ENCODE results near the gene IGF2BP3. TPM values are rescaled to one million over a fixed set of nuclear protein-coding genes. Genes with fewer than 3 reads are reported as not detected.

The IGF2BP3 gene
- total RNA-seq, 2 experiments from 2014 or later, result 0.37 to 0.94 TPM

DNA sequence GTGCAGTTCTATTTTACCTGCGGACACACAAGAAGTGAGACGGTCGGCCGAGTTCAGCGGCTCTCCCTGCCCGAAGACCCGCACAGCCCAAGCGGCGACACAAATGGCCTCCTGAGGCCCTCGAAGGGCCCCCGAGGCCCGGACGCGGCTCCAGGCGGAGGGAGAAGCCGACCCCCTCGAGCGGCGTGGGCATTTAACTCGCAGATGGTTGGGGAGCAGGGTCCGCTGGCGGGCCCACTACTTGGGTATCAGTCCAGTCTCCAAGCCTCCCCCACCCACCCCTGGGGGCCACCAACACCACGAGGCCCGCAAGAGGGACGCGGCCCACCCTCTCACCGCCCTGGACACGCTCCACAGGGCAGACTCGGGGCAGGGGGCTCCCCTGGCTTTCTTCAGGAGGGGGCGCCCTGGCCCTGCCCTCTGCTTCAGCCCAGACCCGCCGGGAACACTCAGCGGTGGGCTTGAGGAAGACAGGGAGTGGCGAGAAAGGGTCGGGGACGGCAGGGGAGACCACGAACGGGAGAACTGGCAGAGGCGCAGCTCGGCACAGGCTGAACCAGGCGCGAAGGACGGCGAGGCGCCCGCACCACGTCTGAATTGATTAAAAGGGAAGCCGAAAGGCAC is 1.7 kb downstream of the IGF2BP3 start:
- peaks cover 80% of the 10 kb centered on the region for H3K27me3 Mint-ChIP-seq
- peaks cover 32% of the 10 kb centered on the region for H3K4me1 Mint-ChIP-seq
- POLR2A ChIA-PET, result interaction anchor here (0.6 to 2.3 kb wide), 2 partner anchors 71 to 88 kb away, joined by 4 to 6 read pairs; no protein-coding TSS in a partner anchor
- peaks cover 1% of the 10 kb centered on the region for H3K36me3 Mint-ChIP-seq
- H3K9me3 Mint-ChIP-seq, result no peaks in the 10 kb centered on the region
- peak; percentile 43 for DNase-seq
- H3K4me3 Mint-ChIP-seq, result peak overlapping the region; percentile 79
- no peak overlapping the region for H3K27ac Mint-ChIP-seq
- no peak for ATAC-seq (ENCODE audit: low read depth)

DNA sequence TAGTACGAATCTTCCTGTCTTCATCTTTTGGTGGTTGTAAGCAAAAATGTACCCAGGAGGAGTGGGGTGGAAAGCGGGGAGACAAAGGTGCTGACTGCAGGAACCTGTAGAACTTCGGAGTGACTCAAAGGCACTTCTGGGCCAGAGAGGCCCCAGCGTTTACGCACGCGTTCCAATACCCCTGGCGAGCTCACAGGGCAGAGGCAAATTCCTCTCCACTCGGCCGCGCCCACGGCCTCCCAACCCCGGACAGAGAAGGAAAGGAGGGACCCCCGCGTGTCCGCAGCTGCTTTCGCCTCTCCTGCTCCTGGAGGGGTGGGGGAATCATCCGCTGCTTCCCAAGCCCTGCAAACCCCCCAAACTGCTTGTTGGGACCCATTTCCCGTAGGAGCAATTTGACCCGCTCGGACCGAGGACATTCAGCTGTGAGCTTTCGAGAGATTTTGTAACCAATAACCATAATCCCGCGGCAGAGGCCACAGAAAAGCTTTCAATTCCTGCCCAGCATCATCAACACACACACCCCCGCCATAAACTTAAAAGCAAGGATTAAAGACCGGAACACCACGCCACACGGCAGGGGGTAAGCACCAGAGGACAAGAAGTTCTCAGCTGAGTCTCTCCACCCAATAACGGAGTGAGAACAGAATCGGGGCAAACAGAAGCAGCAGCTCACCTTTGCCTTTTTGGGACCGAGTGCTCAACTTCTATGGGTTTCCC is 2.3 kb downstream of the IGF2BP3 start:
- Mint-ChIP-seq H3K36me3 (peaks cover 1% of the 10 kb centered on the region), H3K27me3 (peaks cover 81% of the 10 kb centered on the region), H3K27ac (peak overlapping the region; percentile 56), H3K4me3 (peak overlapping the region; percentile 79), H3K4me1 (peaks cover 33% of the 10 kb centered on the region), H3K9me3 (no peaks in the 10 kb centered on the region)
- ATAC-seq (ENCODE audit: low read depth) (peak; percentile 24), DNase-seq (peak; percentile 36)
- POLR2A ChIA-PET, result interaction anchor here (0.6 kb wide), 1 partner anchor 88 kb away, joined by 4 read pairs; no protein-coding TSS in a partner anchor

DNA sequence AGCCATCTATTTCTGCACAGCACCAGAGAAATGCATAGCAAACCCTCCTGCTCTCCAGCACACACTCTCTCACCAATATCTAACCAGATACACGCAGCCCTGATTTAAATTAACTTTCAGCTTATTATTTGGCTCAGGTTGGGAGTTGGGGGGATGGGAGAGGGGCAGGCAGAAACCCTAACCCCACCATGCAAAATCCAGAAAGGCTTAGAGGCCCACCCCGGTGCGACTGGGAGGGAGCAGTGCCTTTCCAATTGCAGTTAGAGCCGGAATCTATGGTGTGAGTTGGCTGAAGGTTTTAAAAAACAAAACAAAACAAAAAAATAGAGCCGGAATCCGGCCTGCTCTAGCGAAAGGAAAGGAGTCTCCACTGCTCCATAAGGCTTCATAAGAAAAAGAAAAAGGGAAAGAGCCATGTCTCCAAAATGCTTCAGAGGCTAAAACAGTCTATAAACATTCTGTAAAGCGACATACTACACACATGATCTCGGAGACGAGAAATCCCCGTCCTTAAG is 2.9 kb downstream of the IGF2BP3 start:
- Mint-ChIP-seq H3K27me3 (peaks cover 80% of the 10 kb centered on the region), H3K27ac (no peak overlapping the region), H3K4me3 (peak overlapping the region; percentile 79), H3K4me1 (peaks cover 36% of the 10 kb centered on the region), H3K9me3 (no peaks in the 10 kb centered on the region), H3K36me3 (peaks cover 1% of the 10 kb centered on the region)
- POLR2A ChIA-PET, result no interaction called here
- DNase-seq (no peak), ATAC-seq (ENCODE audit: low read depth) (no peak)

DNA sequence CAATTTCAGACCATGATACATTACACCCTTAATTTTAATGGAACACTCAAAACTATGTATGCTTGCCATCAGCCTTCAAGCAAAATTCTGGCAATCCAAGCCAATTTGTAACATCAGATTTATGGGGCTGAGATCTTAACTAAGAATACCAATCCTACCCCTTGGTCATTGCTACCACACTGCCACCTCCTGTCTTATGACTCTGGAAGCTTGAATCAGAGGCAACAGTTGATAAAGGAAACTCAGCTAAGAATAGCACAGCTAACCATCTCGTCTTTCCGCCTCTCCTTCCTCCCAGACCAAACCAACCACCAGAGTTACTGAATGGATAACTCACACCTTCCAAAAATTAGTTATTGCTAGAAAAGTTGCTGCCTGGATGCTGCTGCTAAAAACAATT is 7.4 kb downstream of the IGF2BP3 start:
- Mint-ChIP-seq H3K4me3 (no peak overlapping the region), H3K4me1 (peaks cover 13% of the 10 kb centered on the region), H3K36me3 (peaks cover 2% of the 10 kb centered on the region), H3K27ac (no peak overlapping the region), H3K27me3 (peaks cover 79% of the 10 kb centered on the region), H3K9me3 (no peaks in the 10 kb centered on the region)
- no peak for ATAC-seq (ENCODE audit: low read depth)
- DNase-seq, result no peak
- POLR2A ChIA-PET, result interaction anchor here (1.0 kb wide), 1 partner anchor 68 kb away, joined by 3 read pairs; no protein-coding TSS in a partner anchor

DNA sequence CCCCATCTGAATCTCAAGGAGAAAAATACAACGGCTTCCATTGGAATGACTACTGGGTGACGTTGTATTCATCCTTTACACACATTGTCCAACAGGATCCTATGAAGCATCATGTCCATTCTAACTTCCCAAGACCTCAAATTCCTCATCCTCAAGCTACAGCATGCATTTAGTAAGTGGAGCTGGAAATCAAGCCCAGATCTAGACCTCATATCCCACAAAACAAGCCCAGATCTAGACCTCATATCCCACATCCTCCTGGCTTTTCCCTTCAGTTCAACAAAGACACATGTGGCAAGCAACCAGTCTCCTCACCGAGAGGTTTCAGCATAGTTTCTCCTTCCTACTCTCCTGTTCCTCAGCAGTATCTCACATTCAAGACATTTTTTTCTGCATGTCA is 12.2 kb downstream of the IGF2BP3 start:
- POLR2A ChIA-PET, result no interaction called here
- Mint-ChIP-seq H3K4me1 (peaks cover 4% of the 10 kb centered on the region), H3K27ac (no peak overlapping the region), H3K27me3 (peaks cover 67% of the 10 kb centered on the region), H3K36me3 (peaks cover 2% of the 10 kb centered on the region), H3K4me3 (no peak overlapping the region), H3K9me3 (no peaks in the 10 kb centered on the region)
- no peak for ATAC-seq (ENCODE audit: low read depth)
- no peak for DNase-seq

DNA sequence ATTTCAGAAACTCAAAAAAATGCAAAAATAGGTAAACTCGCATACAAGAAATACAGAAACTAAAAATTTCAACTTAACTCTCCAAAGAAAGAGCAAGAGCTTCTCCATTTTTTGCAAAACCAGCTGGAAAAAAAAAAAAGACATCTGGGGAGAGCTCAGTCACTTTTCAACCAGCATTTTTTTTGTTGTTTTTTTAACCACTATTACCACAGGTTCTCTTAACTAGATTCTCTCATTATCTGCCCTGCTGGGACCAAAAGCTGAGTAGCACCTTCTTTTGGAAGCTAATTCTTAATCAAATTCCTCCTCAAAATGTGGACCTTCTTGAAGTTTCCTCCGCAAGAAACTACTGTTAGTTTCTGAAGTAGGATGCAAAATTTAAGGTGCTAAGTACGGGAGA is 14.2 kb downstream of the IGF2BP3 start:
- H3K9me3 Mint-ChIP-seq, result no peaks in the 10 kb centered on the region
- no peak for DNase-seq
- H3K36me3 Mint-ChIP-seq, result peaks cover 1% of the 10 kb centered on the region
- no peaks in the 10 kb centered on the region for H3K4me1 Mint-ChIP-seq
- POLR2A ChIA-PET, result no interaction called here
- ATAC-seq (ENCODE audit: low read depth), result no peak
- peaks cover 49% of the 10 kb centered on the region for H3K27me3 Mint-ChIP-seq
- no peak overlapping the region for H3K27ac Mint-ChIP-seq
- no peak overlapping the region for H3K4me3 Mint-ChIP-seq

DNA sequence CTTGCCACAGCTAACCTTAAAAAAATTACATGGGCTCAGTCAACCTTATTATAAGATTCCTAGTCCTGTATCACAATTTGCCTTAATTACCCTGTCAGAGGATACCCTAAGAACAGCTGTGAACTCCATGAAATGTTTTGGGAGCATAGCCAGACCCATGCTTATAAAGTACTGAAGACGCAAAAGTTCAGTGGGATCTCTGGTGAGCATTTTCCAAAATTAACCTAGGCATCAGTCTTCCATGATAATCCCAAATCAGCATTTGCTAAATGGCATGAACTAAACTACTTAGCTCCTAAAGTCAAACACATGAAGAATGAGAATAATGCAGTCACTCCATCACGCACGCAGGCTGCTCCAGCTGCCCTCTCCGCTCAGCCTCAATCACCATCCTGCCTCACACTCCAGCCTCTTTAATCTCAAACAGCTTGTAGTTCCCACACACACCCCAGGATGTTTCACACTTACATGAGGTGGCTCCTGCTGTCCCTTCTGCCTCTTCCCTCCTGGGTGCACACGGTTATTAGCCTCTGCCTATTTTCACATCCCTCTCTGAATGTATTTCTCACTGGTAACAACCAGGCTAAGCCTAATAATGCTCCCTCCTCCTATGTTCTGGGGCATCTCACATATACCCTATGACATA is 15.3 kb downstream of the IGF2BP3 start:
- no peak overlapping the region for H3K4me3 Mint-ChIP-seq
- no peak overlapping the region for H3K27ac Mint-ChIP-seq
- H3K9me3 Mint-ChIP-seq, result no peaks in the 10 kb centered on the region
- DNase-seq (no peak), ATAC-seq (ENCODE audit: low read depth) (no peak)
- H3K36me3 Mint-ChIP-seq, result no peaks in the 10 kb centered on the region
- POLR2A ChIA-PET, result no interaction called here
- H3K4me1 Mint-ChIP-seq, result no peaks in the 10 kb centered on the region
- peaks cover 46% of the 10 kb centered on the region for H3K27me3 Mint-ChIP-seq

DNA sequence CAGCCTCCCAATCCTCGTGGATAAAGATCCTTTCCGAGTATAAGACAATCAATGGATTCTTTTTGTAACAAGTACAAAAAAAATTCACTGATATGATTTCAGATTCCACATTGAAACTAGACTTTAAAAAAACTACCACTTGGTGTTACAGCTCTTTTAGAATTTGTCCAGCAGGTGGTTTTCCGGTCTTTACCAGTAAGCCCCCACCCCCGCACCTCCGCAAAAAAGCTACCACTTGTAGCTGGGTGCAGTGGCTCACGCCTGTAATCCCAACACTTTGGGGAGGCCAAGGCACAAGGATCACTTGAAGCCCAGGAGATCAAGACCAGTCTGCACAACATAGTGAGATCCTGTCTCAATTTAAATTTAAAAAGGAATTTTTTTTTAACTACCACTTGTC is 19.8 kb downstream of the IGF2BP3 start:
- Mint-ChIP-seq H3K9me3 (no peaks in the 10 kb centered on the region), H3K4me1 (no peaks in the 10 kb centered on the region), H3K36me3 (no peaks in the 10 kb centered on the region), H3K27ac (no peak overlapping the region), H3K4me3 (no peak overlapping the region), H3K27me3 (peaks cover 43% of the 10 kb centered on the region)
- no peak for DNase-seq
- POLR2A ChIA-PET, result no interaction called here
- ATAC-seq (ENCODE audit: low read depth), result no peak

DNA sequence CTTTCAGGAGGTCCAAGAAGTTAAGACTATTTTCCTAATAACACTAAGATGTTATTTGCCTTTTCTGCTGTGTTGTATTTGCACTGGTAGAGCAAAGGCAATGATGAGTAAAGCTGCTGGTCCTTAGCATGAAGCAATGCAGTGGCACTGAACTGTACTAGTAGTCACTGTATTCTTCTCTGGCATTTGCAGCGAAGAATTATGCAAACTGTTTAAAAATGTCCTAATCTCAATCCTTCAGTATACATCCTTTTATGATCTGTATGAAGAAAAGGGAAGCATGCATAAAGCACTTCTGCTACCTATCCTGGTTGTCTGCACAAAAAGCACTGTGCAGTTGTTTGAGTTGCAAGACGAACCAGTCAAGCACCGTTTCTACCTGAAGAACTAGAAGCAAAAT is 20.4 kb downstream of the IGF2BP3 start:
- Mint-ChIP-seq H3K27ac (no peak overlapping the region), H3K27me3 (peaks cover 38% of the 10 kb centered on the region), H3K36me3 (no peaks in the 10 kb centered on the region), H3K4me3 (no peak overlapping the region), H3K4me1 (no peaks in the 10 kb centered on the region), H3K9me3 (no peaks in the 10 kb centered on the region)
- POLR2A ChIA-PET, result no interaction called here
- ATAC-seq (ENCODE audit: low read depth) (no peak), DNase-seq (no peak)

DNA sequence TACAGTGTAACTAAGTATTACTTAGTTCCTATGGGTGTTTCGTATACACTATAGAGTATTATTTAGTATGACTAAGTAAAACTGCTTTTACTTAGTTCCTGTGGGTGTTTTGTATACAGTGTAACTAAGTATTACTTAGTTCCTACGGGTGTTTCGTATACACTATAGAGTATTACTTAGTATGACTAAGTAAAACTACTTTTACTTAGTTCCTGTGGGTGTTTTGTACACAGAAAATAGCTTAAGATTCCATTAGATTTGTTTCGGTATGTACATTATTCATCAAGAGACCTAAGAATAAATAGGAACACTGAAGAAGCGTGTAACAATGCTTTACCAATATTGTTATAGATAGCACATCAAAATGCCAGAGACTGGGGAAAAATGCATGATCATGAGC is 25.0 kb downstream of the IGF2BP3 start:
- Mint-ChIP-seq H3K4me1 (no peaks in the 10 kb centered on the region), H3K27ac (no peak overlapping the region), H3K27me3 (peaks cover 33% of the 10 kb centered on the region), H3K36me3 (no peaks in the 10 kb centered on the region), H3K9me3 (no peaks in the 10 kb centered on the region), H3K4me3 (no peak overlapping the region)
- POLR2A ChIA-PET, result no interaction called here
- ATAC-seq (ENCODE audit: low read depth) (no peak), DNase-seq (no peak)

DNA sequence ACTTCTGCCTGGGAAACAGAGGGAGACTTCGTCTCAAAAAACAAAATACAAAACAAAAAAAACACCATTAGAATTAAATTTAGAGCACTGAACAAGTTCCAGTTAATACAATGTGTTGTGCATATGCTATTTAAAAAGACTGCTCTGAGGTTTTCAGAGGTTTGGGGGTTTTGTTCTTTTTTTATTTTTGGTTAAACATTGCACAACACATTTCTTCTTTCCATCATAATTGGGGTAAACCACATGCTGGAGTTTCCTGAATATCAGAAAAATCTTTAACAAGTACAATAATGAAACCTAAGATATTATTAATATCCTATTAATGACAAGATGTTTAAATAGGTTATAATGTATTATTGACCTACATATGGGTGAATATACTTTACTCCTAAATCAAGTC is 26.3 kb downstream of the IGF2BP3 start:
- H3K4me1 Mint-ChIP-seq, result no peaks in the 10 kb centered on the region
- POLR2A ChIA-PET, result interaction anchor here (0.6 kb wide), 1 partner anchor 982 kb away, joined by 3 read pairs; no protein-coding TSS in a partner anchor
- no peaks in the 10 kb centered on the region for H3K9me3 Mint-ChIP-seq
- H3K4me3 Mint-ChIP-seq, result no peak overlapping the region
- H3K36me3 Mint-ChIP-seq, result no peaks in the 10 kb centered on the region
- H3K27ac Mint-ChIP-seq, result no peak overlapping the region
- no peak for ATAC-seq (ENCODE audit: low read depth)
- H3K27me3 Mint-ChIP-seq, result peaks cover 27% of the 10 kb centered on the region
- DNase-seq, result no peak

DNA sequence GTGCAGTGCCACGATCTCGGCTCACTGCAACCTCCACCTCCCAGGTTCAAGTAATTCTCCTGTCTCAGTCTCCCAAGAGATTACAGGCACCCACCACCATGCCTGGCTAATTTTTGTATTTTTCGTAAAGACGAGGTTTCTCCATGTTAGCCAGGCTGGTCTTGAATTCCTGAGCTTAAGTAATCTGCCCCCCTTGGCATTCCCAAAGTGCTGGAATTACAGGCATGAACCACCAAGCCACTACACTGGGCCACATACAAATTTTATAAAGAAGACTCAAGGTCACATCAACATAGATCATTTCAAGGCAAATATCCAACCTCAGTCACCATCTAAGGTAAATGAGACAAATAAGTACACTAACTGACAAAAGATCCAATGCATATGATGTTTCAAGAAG is 32.1 kb downstream of the IGF2BP3 start:
- Mint-ChIP-seq H3K9me3 (no peaks in the 10 kb centered on the region), H3K27me3 (peaks cover 18% of the 10 kb centered on the region), H3K4me1 (no peaks in the 10 kb centered on the region), H3K4me3 (no peak overlapping the region), H3K27ac (no peak overlapping the region), H3K36me3 (no peaks in the 10 kb centered on the region)
- POLR2A ChIA-PET, result no interaction called here
- ATAC-seq (ENCODE audit: low read depth), result no peak
- no peak for DNase-seq

DNA sequence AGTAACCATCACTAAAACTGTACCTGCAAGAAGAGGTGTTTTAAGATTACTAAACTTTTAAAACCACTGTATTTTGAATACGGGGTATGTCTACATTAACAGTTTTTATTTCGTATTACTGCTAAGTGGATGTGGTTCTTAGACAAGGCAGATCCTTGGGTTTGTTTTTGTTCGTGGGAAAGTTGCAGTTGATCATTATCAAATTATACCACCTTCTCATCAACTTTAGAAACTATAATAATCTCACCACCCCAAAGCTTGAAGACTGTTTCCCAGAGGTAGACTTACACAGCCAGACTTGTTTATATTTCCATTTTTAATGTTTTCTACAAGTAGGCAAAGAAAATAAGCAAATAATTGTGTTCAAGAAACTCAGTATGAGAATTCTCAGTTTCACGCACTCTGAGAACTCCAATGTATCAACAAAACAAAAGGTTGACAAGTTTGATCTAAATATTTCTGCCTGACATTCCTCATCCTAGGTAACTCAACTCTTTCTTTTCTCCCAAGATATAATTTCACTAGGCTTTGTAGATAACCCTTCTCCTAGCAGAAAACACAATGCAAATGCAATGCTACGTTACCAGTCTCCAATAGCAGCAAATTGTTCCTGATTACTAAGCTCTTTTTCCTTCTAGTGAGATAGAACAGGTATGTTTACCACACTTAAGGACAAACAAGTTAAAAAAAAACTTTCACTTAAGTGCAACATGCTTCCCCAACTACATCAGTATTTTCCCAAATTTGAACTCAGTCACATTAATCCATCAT is 36.0 kb downstream of the IGF2BP3 start:
- no peaks in the 10 kb centered on the region for H3K9me3 Mint-ChIP-seq
- H3K27ac Mint-ChIP-seq, result no peak overlapping the region
- H3K27me3 Mint-ChIP-seq, result peaks cover 33% of the 10 kb centered on the region
- POLR2A ChIA-PET, result interaction anchor here (0.7 kb wide), 1 partner anchor 38 kb away, joined by 3 read pairs; no protein-coding TSS in a partner anchor
- no peaks in the 10 kb centered on the region for H3K4me1 Mint-ChIP-seq
- ATAC-seq (ENCODE audit: low read depth) (no peak), DNase-seq (no peak)
- H3K4me3 Mint-ChIP-seq, result no peak overlapping the region
- H3K36me3 Mint-ChIP-seq, result no peaks in the 10 kb centered on the region

All from activated naive CD8-positive, alpha-beta T cell treated with anti-CD3 and anti-CD28 coated beads, Interleukin-2, amount 10 ng/mL, durations not matched to agents 7 days and 5 days (primary cell).